Measurements from ENCODE around the gene ILKAP. TPM values are rescaled to one million over a fixed set of nuclear protein-coding genes. Genes with fewer than 3 reads are reported as not detected.

ILKAP gene
- total RNA-seq, 1 donor from 2014 or later, result 22.6 TPM

DNA sequence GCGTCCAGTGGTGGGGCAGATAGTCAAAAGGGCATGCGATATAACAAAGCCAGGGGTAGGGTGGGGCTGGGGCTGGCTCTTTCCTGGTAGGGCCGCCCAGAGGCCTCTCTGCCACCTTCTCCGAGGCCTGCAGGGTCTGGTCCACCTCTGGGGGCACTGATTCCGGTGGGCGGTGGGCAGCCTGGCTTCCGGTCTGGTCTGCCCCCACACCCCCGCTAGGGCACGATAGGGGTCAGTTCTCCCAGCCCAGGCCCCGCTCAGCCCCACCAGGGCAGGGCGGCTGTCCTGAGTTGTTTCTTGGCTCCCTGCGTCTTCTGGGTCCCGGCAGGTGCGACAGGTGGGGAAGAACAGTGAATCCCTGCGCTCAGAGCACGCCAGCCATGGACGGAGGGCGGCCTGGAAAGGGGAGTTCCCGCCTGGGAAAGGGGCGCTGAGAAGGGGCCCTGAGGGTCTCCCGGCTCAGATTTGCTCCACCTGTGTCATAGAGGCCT lies 45.4 kb downstream of the ILKAP start:
- H3K27me3 ChIP-seq, result no peaks in the 10 kb centered on the region
- TF ChIP-seq, protein P1, sequence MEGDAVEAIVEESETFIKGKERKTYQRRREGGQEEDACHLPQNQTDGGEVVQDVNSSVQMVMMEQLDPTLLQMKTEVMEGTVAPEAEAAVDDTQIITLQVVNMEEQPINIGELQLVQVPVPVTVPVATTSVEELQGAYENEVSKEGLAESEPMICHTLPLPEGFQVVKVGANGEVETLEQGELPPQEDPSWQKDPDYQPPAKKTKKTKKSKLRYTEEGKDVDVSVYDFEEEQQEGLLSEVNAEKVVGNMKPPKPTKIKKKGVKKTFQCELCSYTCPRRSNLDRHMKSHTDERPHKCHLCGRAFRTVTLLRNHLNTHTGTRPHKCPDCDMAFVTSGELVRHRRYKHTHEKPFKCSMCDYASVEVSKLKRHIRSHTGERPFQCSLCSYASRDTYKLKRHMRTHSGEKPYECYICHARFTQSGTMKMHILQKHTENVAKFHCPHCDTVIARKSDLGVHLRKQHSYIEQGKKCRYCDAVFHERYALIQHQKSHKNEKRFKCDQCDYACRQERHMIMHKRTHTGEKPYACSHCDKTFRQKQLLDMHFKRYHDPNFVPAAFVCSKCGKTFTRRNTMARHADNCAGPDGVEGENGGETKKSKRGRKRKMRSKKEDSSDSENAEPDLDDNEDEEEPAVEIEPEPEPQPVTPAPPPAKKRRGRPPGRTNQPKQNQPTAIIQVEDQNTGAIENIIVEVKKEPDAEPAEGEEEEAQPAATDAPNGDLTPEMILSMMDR (IDR thresholded peaks at IDR 0.05), result no peak
- H3K9me3 ChIP-seq, result no peaks in the 10 kb centered on the region
- no peak overlapping the region for H3K27ac ChIP-seq
- no peak overlapping the region for H3K4me3 ChIP-seq
- DNase-seq (ENCODE audit: low spot score in 2 of 2), result no peak
- peaks cover 3 to 6% of the 10 kb centered on the region in 2 donors for H3K4me1 ChIP-seq
- intact Hi-C loops (cut with DNase I), result no loop called here
- H3K36me3 ChIP-seq, result no peaks in the 10 kb centered on the region

DNA sequence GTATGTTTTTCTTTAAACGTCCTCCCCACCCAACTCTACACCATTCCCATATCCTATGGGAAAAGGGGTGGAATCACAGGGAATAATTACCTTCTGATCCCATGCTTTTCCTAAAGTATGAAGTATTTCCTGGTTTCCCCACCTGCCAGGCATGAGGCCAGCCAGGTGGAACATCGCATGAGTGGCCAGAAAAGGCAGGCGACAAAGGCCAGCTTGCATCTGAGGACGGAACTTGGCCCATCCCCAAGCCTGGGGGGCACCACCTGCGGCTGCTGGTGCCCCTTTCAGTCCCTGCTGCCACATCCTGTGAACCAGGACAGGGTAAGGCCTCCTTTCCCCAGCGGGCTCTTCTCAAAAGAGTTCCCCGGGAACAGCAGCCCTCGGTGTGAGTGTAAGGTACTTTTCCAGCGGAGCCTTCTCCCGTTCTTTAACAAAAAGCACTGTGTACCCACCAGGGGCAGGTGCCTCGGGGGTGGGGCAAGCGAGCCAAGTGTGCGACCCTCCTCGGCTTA lies 45.9 kb downstream of the ILKAP start:
- H3K27ac ChIP-seq, result no peak overlapping the region
- no peaks in the 10 kb centered on the region for H3K27me3 ChIP-seq
- intact Hi-C loops (cut with DNase I), result no loop called here
- H3K36me3 ChIP-seq, result no peaks in the 10 kb centered on the region
- no peak for DNase-seq (ENCODE audit: low spot score in 2 of 2)
- TF ChIP-seq, protein P1 (IDR thresholded peaks at IDR 0.05), result no peak
- H3K4me3 ChIP-seq, result no peak overlapping the region
- no peaks in the 10 kb centered on the region for H3K9me3 ChIP-seq
- peaks cover 3 to 6% of the 10 kb centered on the region in 2 donors for H3K4me1 ChIP-seq

DNA sequence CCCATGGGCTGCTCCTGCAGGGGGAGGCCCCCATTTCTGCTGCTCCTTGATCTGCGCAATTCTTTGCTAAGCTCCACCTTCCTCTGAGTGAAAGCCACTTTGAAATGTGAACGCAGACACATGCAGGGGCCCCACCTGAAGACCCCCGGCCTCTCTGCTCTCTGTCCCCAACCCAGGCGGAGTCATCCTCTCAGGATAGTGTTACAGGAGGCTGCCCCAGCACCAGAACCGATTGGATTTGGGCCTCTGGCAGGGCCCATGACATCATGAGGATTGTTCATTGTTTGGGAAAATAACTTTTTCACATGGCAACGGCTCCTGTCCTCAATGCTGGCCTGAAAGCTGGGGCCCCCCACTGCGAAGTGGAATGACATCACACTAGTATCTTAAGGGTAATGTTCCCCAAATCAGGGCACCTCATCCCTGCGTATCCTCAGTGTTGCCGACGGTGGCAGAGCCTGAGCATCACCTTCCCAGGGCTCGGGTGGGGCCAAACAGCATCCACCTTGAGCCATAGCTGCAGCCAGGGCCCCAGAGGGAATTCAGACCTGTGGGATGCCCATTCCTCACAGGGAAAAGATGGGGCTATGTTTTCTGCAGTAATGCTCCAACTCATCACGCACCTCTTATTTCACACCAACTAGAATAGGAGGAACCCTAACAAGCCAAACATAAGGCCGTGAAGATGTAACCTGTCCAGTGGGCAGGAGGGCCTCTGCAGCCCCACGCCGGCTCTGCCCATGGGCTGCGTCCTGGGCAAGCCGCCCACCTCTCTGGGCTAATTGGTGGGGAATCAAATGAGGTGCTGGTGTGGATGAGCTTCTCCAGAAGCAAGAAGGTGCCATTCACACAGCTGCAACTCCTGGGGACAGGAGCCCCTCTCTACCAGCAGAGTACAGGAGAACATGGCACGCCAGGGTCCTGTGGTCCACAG lies 47.5 kb downstream of the ILKAP start:
- Histone ChIP-seq H3K4me3 (no peak overlapping the region), H3K27ac (peak overlapping the region in 1 of 2 donors; percentile 59), H3K9me3 (no peaks in the 10 kb centered on the region), H3K27me3 (no peaks in the 10 kb centered on the region), H3K36me3 (peaks cover 4% of the 10 kb centered on the region in 2 donors), H3K4me1 (peaks cover 3 to 6% of the 10 kb centered on the region in 2 donors)
- DNase-seq (ENCODE audit: low spot score in 2 of 2), result no peak
- TF ChIP-seq, protein P1 (IDR thresholded peaks at IDR 0.05), result no peak
- intact Hi-C loops (cut with DNase I), result no loop called here

DNA sequence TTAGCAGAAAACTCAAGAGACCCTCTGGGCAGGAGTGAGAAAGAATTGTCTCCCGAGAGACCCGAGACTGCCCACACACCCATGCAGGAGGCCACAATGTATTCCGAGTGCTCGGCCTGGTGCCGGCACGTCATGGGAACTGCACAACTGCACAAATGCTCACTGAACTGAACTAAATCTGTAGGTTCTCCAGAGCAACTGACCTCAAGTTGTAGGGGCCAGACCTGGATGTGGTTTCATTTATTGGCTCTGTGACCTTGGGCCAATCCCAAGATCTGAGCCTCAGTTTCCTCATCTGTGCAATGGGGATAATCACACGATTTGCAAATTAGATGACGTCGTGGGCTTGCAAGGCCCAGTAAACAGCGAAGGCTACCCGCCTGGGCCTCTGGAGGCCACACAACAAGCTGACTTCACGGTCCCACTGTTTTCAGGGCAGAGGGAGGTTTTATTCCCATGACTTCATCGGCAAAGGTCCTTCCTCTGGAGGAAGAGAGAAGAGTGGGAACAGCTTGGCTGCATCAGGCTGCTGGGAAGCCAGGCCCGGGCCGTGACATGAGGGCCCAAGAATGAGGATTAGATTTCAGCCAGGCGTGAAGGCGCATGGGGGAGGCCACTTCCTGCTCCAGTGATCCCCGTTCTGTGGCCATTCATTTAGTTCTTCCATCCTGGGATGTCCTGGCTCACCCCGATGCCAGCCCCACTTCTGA lies 48.3 kb downstream of the ILKAP start:
- DNase-seq (ENCODE audit: low spot score in 2 of 2), result no peak
- H3K4me3 ChIP-seq, result no peak overlapping the region
- H3K27ac ChIP-seq, result peak overlapping the region in 1 of 2 donors; percentile 59
- intact Hi-C loops (cut with DNase I), result no loop called here
- H3K9me3 ChIP-seq, result no peaks in the 10 kb centered on the region
- H3K4me1 ChIP-seq, result peaks cover 3 to 6% of the 10 kb centered on the region in 2 donors
- H3K27me3 ChIP-seq, result no peaks in the 10 kb centered on the region
- TF ChIP-seq, protein P1 (IDR thresholded peaks at IDR 0.05), result no peak
- peaks cover 7 to 11% of the 10 kb centered on the region in 2 donors for H3K36me3 ChIP-seq

DNA sequence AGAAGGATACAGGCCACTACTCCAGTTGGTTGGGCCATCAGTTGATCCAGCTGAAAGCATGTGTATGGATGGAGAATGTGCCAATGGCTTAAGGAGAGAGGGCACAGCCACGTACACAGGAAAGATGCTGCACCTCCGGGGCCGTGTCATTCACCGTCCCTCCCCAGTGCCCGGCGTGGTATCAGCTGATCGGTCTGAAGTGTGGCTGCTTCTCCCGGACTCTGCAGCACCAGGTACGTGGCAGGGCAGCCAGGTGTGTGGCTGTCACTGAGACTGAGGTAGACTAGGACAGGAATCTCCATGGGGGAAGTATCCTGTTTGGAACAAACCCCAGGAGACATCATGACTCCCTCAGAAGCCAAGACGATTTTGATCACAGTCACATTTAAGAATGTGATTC lies 48.9 kb downstream of the ILKAP start:
- H3K4me3 ChIP-seq, result no peak overlapping the region
- intact Hi-C loops (cut with DNase I), result no loop called here
- no peak overlapping the region for H3K27ac ChIP-seq
- peaks cover 3 to 6% of the 10 kb centered on the region in 2 donors for H3K4me1 ChIP-seq
- peaks cover 7 to 11% of the 10 kb centered on the region in 2 donors for H3K36me3 ChIP-seq
- DNase-seq (ENCODE audit: low spot score in 2 of 2), result no peak
- no peaks in the 10 kb centered on the region for H3K27me3 ChIP-seq
- H3K9me3 ChIP-seq, result no peaks in the 10 kb centered on the region
- TF ChIP-seq, protein P1 (IDR thresholded peaks at IDR 0.05), result no peak

Data from ascending aorta (tissue), 2 donors.